AG04449 (cell line): ENCODE measurements around the gene MRPL36.

Source experiments
- CTCF ChIA-PET: fragments of 350-600 bp; formaldehyde crosslinking; extraction: SDS; loops from one replicate; lab custom pipeline; 2021; ENCODE audit warnings: antibody characterized with exemption; lab: Yijun Ruan, JAX
- POLR2A ChIA-PET: fragments of 400-600, 350-600 bp; formaldehyde crosslinking; extraction: SDS; loops from one replicate; lab custom pipeline; 2020; ENCODE audit warnings: antibody characterized with exemption, inconsistent platforms; lab: Yijun Ruan, JAX
- DNase-seq: peaks from one replicate; pipeline ENCODE4 v3.0.0-alpha.2; 2010; ENCODE audit warnings: low read depth, low spot score
- H3K4me3 ChIP-seq: 2 replicates; pipeline ENCODE4 v1.5.1; 2011; ENCODE audit warnings: low read depth, mild to moderate bottlenecking, control low read depth, low read length
- TF ChIP-seq, protein P1 (sequence below): IDR thresholded peaks from one replicate; pipeline ENCODE4 v1.5.1; 2011; ENCODE audit warnings: mild to moderate bottlenecking, moderate library complexity, low read length, control low read depth, inconsistent platforms; ENCODE audit not compliant: insufficient read depth; ENCODE audit errors: missing control alignments

The MRPL36 gene

DNA sequence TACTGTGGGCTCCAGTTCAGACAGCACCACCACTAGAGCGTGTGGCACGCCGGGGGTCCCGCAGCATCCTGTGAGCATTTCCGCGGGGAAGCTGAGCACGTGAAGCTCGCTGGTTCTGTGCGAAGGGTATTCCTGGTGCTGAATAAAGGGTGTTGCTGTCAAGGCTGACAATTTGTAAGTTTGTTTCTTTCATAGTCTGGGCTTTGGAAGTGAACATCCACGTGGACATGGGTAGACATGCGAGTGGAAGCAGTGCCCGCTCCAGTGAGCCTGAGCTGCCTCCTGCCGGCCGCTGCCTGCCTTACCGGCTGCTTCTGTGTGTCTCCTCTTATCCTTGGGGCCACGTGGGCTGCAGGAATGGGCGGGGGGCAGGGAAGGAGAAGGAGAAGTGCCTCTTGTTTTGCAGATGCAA is 16.2 kb upstream of the MRPL36 start:
- CTCF ChIA-PET: interaction anchor here (1.2 kb wide), 1 partner anchor 13 kb away, joined by 3 read pairs; no protein-coding TSS in a partner anchor
- DNase-seq: no peak
- POLR2A ChIA-PET: no interaction called here
- TF ChIP-seq, protein P1, sequence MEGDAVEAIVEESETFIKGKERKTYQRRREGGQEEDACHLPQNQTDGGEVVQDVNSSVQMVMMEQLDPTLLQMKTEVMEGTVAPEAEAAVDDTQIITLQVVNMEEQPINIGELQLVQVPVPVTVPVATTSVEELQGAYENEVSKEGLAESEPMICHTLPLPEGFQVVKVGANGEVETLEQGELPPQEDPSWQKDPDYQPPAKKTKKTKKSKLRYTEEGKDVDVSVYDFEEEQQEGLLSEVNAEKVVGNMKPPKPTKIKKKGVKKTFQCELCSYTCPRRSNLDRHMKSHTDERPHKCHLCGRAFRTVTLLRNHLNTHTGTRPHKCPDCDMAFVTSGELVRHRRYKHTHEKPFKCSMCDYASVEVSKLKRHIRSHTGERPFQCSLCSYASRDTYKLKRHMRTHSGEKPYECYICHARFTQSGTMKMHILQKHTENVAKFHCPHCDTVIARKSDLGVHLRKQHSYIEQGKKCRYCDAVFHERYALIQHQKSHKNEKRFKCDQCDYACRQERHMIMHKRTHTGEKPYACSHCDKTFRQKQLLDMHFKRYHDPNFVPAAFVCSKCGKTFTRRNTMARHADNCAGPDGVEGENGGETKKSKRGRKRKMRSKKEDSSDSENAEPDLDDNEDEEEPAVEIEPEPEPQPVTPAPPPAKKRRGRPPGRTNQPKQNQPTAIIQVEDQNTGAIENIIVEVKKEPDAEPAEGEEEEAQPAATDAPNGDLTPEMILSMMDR: no peak
- H3K4me3 ChIP-seq: no peak overlapping the region

DNA sequence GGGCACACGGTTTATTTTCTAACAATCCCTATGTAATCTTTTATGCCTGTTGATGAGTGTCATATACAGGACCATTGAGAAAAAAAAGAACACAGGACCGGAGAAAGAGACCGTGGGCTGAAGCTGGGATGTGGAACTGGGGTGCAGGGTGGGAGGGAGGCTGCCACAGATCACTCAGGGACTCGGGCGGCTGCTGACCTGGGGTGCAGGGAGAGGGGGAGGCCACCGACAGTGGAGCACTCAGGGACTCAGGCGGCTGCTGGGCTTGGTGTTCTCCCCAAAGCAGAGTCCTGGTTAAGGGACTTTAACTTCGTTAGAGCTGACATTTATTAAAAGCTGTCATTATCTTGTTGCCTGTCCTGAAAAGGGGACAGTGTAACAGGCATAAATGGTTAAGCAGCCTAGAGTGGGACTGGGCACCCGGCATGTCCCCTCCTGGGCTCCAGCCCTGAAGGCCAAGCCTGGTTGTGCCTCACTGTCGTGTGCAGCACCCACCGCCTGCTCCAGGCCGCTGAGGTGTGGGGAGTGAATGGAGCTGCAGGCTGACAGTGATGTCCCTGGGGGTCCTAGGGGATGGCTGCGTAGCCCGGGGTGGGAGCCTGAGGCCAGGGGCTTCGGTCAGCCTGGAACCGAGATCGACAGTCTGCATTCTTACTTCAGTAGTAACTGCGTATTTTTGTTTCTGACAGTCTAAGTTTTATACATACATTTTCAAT is 15.6 kb upstream of the MRPL36 start:
- ChIA-PET POLR2A (no interaction called here), CTCF (interaction anchor here (1.2 kb wide), 1 partner anchor 13 kb away, joined by 3 read pairs; no protein-coding TSS in a partner anchor)
- H3K4me3 ChIP-seq: no peak overlapping the region
- TF ChIP-seq, protein P1: no peak
- no peak for DNase-seq

DNA sequence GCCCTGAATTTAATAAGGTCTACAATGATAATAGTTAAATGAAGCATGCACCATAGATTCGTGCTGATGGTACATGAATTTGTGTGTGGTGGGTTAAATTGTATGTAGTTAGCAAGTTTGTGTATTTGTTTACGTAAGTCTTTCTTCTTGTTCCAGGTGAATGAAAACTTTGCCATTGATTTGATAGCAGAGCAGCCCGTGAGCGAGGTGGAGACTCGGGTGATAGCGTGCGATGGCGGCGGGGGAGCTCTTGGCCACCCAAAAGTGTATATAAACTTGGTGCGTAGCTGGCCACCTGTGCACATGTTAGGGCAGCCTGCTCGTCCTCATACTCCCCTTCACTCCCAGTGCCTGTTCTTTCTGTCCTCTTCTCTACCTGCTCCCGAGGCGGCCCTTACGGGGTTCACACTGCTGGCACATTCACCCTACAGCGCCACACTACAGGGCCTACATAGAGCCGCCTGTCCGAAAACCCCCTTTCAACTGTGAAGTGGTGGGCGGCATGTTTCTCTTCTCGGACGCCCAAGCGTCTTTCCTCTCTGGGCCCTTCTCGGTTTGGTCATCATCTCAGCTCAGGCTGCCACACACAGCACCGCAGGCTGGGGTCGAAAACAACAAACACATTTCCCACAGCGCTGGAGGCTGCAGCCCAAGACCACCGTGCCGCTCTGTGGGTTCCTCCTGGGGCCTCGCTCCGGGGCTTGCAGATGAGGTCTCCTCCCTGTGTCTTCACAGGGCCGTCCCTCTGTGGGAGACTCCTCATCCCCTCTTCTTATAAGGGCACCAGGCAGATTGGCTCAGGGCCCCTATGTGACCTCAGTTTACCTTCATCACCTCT is 14.8 kb upstream of the MRPL36 start:
- TF ChIP-seq, protein P1: no peak
- POLR2A ChIA-PET: no interaction called here
- no peak overlapping the region for H3K4me3 ChIP-seq
- no peak for DNase-seq
- CTCF ChIA-PET: no interaction called here

DNA sequence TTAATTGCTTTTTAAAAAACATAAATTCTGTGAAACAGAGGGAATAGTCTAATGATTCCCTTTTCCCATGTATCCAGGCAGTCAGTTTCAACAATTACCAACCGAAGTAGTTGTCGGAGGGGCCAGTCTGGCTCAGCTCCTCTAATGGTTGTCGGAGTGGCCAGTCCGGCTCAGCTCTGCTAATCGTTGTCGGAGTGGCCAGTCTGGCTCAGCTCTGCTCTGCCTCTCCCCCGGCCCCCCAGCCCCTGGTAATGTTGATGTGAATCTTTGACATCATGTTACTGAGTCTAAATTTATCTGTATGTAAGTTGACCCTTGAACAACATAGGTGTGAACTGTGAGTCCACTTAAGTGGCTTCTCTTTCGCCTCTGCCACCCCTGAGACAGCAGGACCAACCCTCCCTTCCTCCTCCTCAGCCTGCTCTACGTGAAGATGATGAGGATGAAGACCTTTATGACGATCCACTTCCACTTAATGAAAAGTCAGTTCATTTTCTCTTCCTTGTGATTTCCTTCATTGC is 11.0 kb upstream of the MRPL36 start:
- POLR2A ChIA-PET: no interaction called here
- TF ChIP-seq, protein P1: no peak
- H3K4me3 ChIP-seq: no peak overlapping the region
- no peak for DNase-seq
- CTCF ChIA-PET: no interaction called here

DNA sequence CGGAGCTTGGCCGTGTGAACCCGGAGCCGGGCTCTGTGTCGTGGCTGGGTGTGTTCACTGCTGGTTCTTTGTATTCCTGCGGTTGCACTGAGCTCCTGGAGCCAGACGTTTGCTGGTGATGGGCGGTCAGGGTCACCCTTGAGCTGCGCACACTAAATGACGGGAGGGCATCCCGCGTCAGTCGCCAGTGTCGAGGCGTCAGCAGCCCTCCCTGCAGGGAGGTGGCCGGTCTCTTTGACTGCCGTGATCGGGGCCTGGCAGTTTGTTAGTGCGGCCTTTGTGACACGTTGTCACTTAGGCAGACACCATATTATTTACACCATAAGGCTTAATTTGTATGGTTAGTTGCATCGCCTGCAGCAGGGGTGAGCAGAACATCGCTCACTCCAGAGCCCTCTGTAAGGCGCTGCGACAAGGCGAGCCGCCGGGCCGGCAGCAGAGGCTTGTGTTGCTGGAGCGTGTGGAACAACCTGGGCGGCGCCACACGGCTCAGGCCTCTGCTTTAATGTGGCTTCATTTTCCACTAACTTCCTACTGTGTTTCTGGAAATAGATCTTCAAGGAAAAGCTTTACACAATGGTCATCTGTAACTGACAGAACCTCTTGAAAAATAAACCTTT is 9.9 kb upstream of the MRPL36 start:
- TF ChIP-seq, protein P1: no peak
- no peak overlapping the region for H3K4me3 ChIP-seq
- POLR2A ChIA-PET: no interaction called here
- CTCF ChIA-PET: interaction anchor here (1.1 kb wide), 1 partner anchor 9 kb away, joined by 3 read pairs; the partner anchor contains the start of gene NDUFS6
- no peak for DNase-seq
